Activated CD4-positive, alpha-beta memory T cell treated with anti-CD3 and anti-CD28 coated beads, Interleukin-2, amount 10 ng/mL, durations not matched to agents 7 days and 5 days (primary cell): ENCODE results near the gene IRF4. TPM values are rescaled to one million over a fixed set of nuclear protein-coding genes. Genes with fewer than 3 reads are reported as not detected.
"Not testable (repeated sequence)": the region's sequence is repeated elsewhere in the genome, so short reads cannot be mapped to it uniquely, and the experiment has no call there.

Source experiments
- CTCF ChIA-PET: fragments of 350-600 bp; sonication (Branson Sonifier 250); formaldehyde crosslinking; loops from one replicate; lab custom pipeline; 2021; ENCODE audit warnings: antibody characterized with exemption, inconsistent platforms; lab: Charles Lee
- POLR2A ChIA-PET: fragments of 350-600 bp; sonication (Branson Sonifier 250); formaldehyde crosslinking; loops from one replicate; lab custom pipeline; 2021; ENCODE audit warnings: antibody characterized with exemption; lab: Charles Lee
- DNase-seq: peaks from one replicate; pipeline ENCODE4 v3.0.0-alpha.2; 2020
- H3K27ac Mint-ChIP-seq: one replicate; pipeline ENCODE4 v1.8.0; 2021; ENCODE audit warnings: mild to moderate bottlenecking, mixed read lengths
- H3K27me3 Mint-ChIP-seq: one replicate; pipeline ENCODE4 v1.8.0; 2021; ENCODE audit warnings: mixed read lengths
- H3K36me3 Mint-ChIP-seq: one replicate; pipeline ENCODE4 v1.8.0; 2021; ENCODE audit warnings: low read depth, mixed read lengths
- H3K4me1 Mint-ChIP-seq: one replicate; pipeline ENCODE4 v1.8.0; 2021; ENCODE audit warnings: mixed read lengths
- H3K4me3 Mint-ChIP-seq: one replicate; pipeline ENCODE4 v1.8.0; 2021; ENCODE audit warnings: mild to moderate bottlenecking, mixed read lengths
- H3K9me3 Mint-ChIP-seq: one replicate; pipeline ENCODE4 v1.8.0; 2021; ENCODE audit warnings: mixed read lengths
- total RNA-seq, 2 experiments: library from RNA; stranded (reverse); gene quantifications; one replicate each; pipeline ENCODE4 v1.2.3, GENCODE V29; 2021

Gene IRF4
- total RNA-seq, 2 experiments from 2014 or later: 171 to 178 TPM

GRCh38 chr6:364609-365540 lies 26.7 kb upstream of the IRF4 start:
- Mint-ChIP-seq H3K27me3 (peaks cover 28% of the 10 kb centered on the region), H3K27ac (no peak overlapping the region), H3K4me1 (no peaks in the 10 kb centered on the region), H3K4me3 (no peak overlapping the region), H3K9me3 (peaks cover 15% of the 10 kb centered on the region), H3K36me3 (peaks cover 4% of the 10 kb centered on the region)
- CTCF ChIA-PET: interaction anchor here (0.8 to 1.2 kb wide), 2 partner anchors 11 to 20 kb away, joined by 3 read pairs; no protein-coding TSS in a partner anchor
- no peak for DNase-seq
- POLR2A ChIA-PET: no interaction called here

- POLR2A ChIA-PET: no interaction called here
- CTCF ChIA-PET: no interaction called here
- H3K27ac Mint-ChIP-seq: no peak overlapping the region
Observed at GRCh38 chr6:365835-366234, 25.7 kb upstream of the IRF4 start.

GRCh38 chr6:366389-367297 lies 24.9 kb upstream of the IRF4 start:
- peaks cover 31% of the 10 kb centered on the region for H3K27me3 Mint-ChIP-seq
- no peak for DNase-seq
- CTCF ChIA-PET: no interaction called here

More at GRCh38 chr6:365835-366234, 25.7 kb upstream of the IRF4 start:
- Mint-ChIP-seq H3K27me3 (peaks cover 30% of the 10 kb centered on the region), H3K9me3 (peaks cover 22% of the 10 kb centered on the region), H3K36me3 (peaks cover 7% of the 10 kb centered on the region), H3K4me3 (no peak overlapping the region), H3K4me1 (no peaks in the 10 kb centered on the region)
- DNase-seq: no peak

GRCh38 chr6:367298-367794 lies 24.2 kb upstream of the IRF4 start:
- no peak overlapping the region for H3K27ac Mint-ChIP-seq
- ChIA-PET POLR2A (no interaction called here), CTCF (no interaction called here)
- H3K4me3 Mint-ChIP-seq: no peak overlapping the region
- DNase-seq: no peak
- peaks cover 23% of the 10 kb centered on the region for H3K9me3 Mint-ChIP-seq
- H3K27me3 Mint-ChIP-seq: peaks cover 31% of the 10 kb centered on the region
- no peaks in the 10 kb centered on the region for H3K4me1 Mint-ChIP-seq
- peaks cover 7% of the 10 kb centered on the region for H3K36me3 Mint-ChIP-seq

More at GRCh38 chr6:366389-367297, 24.9 kb upstream of the IRF4 start:
- Mint-ChIP-seq H3K4me3 (no peak overlapping the region), H3K4me1 (no peaks in the 10 kb centered on the region), H3K9me3 (peaks cover 23% of the 10 kb centered on the region), H3K27ac (no peak overlapping the region), H3K36me3 (peaks cover 7% of the 10 kb centered on the region)
- POLR2A ChIA-PET: no interaction called here

GRCh38 chr6:367891-368630 lies 23.5 kb upstream of the IRF4 start:
- Mint-ChIP-seq H3K9me3 (peaks cover 20% of the 10 kb centered on the region), H3K4me1 (no peaks in the 10 kb centered on the region), H3K36me3 (peaks cover 7% of the 10 kb centered on the region)

GRCh38 chr6:369559-370431 lies 21.8 kb upstream of the IRF4 start:
- Mint-ChIP-seq H3K27ac (no peak overlapping the region), H3K27me3 (peaks cover 36% of the 10 kb centered on the region), H3K4me1 (no peaks in the 10 kb centered on the region), H3K36me3 (peaks cover 4% of the 10 kb centered on the region), H3K9me3 (peaks cover 7% of the 10 kb centered on the region), H3K4me3 (no peak overlapping the region)
- POLR2A ChIA-PET: no interaction called here
- CTCF ChIA-PET: no interaction called here
- DNase-seq: no peak

More at GRCh38 chr6:367891-368630, 23.5 kb upstream of the IRF4 start:
- Mint-ChIP-seq H3K4me3 (no peak overlapping the region), H3K27me3 (peaks cover 37% of the 10 kb centered on the region), H3K27ac (no peak overlapping the region)
- CTCF ChIA-PET: no interaction called here
- POLR2A ChIA-PET: no interaction called here
- no peak for DNase-seq

- DNase-seq: no peak
- peaks cover 40% of the 10 kb centered on the region for H3K27me3 Mint-ChIP-seq
- H3K9me3 Mint-ChIP-seq: peaks cover 7% of the 10 kb centered on the region
- H3K4me3 Mint-ChIP-seq: no peak overlapping the region
- ChIA-PET POLR2A (no interaction called here), CTCF (no interaction called here)
- peaks cover 4% of the 10 kb centered on the region for H3K36me3 Mint-ChIP-seq
- no peaks in the 10 kb centered on the region for H3K4me1 Mint-ChIP-seq
- H3K27ac Mint-ChIP-seq: no peak overlapping the region
Observed at GRCh38 chr6:370555-370954, 21.0 kb upstream of the IRF4 start.

- not testable (repeated sequence) for DNase-seq, H3K4me3 Mint-ChIP-seq, H3K36me3 Mint-ChIP-seq, H3K27ac Mint-ChIP-seq, H3K4me1 Mint-ChIP-seq, H3K9me3 Mint-ChIP-seq
- peaks cover 38% of the 10 kb centered on the region for H3K27me3 Mint-ChIP-seq
- CTCF ChIA-PET: interaction anchor here (1.7 kb wide), 1 partner anchor 22 kb away, joined by 3 read pairs; no protein-coding TSS in a partner anchor
- POLR2A ChIA-PET: interaction anchor here (1.5 kb wide), 1 partner anchor 12 kb away, joined by 3 read pairs; no protein-coding TSS in a partner anchor
Observed at GRCh38 chr6:371851-372250, 19.7 kb upstream of the IRF4 start.

- no peak for DNase-seq
Observed at GRCh38 chr6:372336-372911, 19.1 kb upstream of the IRF4 start.

GRCh38 chr6:373031-373430 lies 18.5 kb upstream of the IRF4 start:
- Mint-ChIP-seq H3K36me3 (peaks cover 4% of the 10 kb centered on the region), H3K4me1 (peaks cover 5% of the 10 kb centered on the region), H3K9me3 (peaks cover 7% of the 10 kb centered on the region), H3K4me3 (no peak overlapping the region), H3K27me3 (peaks cover 30% of the 10 kb centered on the region), H3K27ac (no peak overlapping the region)
- CTCF ChIA-PET: no interaction called here
- DNase-seq: no peak
- POLR2A ChIA-PET: interaction anchor here (1.5 kb wide), 1 partner anchor 10 kb away, joined by 3 read pairs; no protein-coding TSS in a partner anchor

More at GRCh38 chr6:372336-372911, 19.1 kb upstream of the IRF4 start:
- H3K4me1 Mint-ChIP-seq: peaks cover 5% of the 10 kb centered on the region
- peaks cover 7% of the 10 kb centered on the region for H3K9me3 Mint-ChIP-seq
- ChIA-PET POLR2A (interaction anchor here (1.5 kb wide), 1 partner anchor 11 kb away, joined by 3 read pairs; no protein-coding TSS in a partner anchor), CTCF (interaction anchor here (1.7 kb wide), 1 partner anchor 22 kb away, joined by 3 read pairs; no protein-coding TSS in a partner anchor)
- peaks cover 4% of the 10 kb centered on the region for H3K36me3 Mint-ChIP-seq
- no peak overlapping the region for H3K27ac Mint-ChIP-seq
- peaks cover 33% of the 10 kb centered on the region for H3K27me3 Mint-ChIP-seq
- no peak overlapping the region for H3K4me3 Mint-ChIP-seq
